HepG2 (cell line): ENCODE data around the gene EFNA3.

Experiments
- ARNT ChIP-seq: fragments of 450-650 bp; IDR thresholded peaks from 2 replicates; pipeline ENCODE4 v1.6.1; 2017
- DPF2 ChIP-seq: sonication (generic); formaldehyde crosslinking; IDR thresholded peaks from 2 replicates; pipeline ENCODE4 v1.4.0; 2020; ENCODE audit warnings: mild to moderate bottlenecking, low read depth, missing genetic modification reagents, borderline replicate concordance
- HDAC6 ChIP-seq: fragments of 200-600 bp; sonication (generic); IDR thresholded peaks from 2 replicates; pipeline ENCODE4 v1.7.0; 2017; ENCODE audit warnings: mild to moderate bottlenecking, antibody characterized with exemption, low read length, low read depth
- YY1 ChIP-seq: IDR thresholded peaks from 2 replicates; pipeline ENCODE4 v1.6.1; 2011; ENCODE audit warnings: low read length, low read depth, moderate library complexity, mild to moderate bottlenecking; ENCODE audit not compliant: insufficient read depth, insufficient replicate concordance
- ZNF383 ChIP-seq: sonication (generic); formaldehyde crosslinking; IDR thresholded peaks from 2 replicates; pipeline ENCODE4 v1.4.0; 2020; ENCODE audit warnings: missing genetic modification reagents, mild to moderate bottlenecking, borderline replicate concordance
- TF ChIP-seq, protein P1 (sequence below): sonication (generic); formaldehyde crosslinking; IDR thresholded peaks from 2 replicates; pipeline ENCODE4 v1.8.1; 2022; ENCODE audit warnings: low read depth, mild to moderate bottlenecking, missing genetic modification reagents

DNA sequence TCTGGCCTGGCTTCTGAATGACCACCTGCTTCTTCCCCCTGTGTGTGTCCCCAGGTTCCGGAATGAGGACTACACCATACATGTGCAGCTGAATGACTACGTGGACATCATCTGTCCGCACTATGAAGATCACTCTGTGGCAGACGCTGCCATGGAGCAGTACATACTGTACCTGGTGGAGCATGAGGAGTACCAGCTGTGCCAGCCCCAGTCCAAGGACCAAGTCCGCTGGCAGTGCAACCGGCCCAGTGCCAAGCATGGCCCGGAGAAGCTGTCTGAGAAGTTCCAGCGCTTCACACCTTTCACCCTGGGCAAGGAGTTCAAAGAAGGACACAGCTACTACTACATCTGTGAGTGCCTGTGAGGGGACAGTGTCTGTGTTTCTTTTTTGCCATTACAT lies 52.6 kb downstream of the EFNA3 start:
- TF ChIP-seq DPF2 (CRISPR knock-in tag) (no peak), YY1 (no peak), HDAC6 (no peak), ARNT (no peak), ZNF383 (CRISPR knock-in tag) (no peak)
- TF ChIP-seq, protein P1, sequence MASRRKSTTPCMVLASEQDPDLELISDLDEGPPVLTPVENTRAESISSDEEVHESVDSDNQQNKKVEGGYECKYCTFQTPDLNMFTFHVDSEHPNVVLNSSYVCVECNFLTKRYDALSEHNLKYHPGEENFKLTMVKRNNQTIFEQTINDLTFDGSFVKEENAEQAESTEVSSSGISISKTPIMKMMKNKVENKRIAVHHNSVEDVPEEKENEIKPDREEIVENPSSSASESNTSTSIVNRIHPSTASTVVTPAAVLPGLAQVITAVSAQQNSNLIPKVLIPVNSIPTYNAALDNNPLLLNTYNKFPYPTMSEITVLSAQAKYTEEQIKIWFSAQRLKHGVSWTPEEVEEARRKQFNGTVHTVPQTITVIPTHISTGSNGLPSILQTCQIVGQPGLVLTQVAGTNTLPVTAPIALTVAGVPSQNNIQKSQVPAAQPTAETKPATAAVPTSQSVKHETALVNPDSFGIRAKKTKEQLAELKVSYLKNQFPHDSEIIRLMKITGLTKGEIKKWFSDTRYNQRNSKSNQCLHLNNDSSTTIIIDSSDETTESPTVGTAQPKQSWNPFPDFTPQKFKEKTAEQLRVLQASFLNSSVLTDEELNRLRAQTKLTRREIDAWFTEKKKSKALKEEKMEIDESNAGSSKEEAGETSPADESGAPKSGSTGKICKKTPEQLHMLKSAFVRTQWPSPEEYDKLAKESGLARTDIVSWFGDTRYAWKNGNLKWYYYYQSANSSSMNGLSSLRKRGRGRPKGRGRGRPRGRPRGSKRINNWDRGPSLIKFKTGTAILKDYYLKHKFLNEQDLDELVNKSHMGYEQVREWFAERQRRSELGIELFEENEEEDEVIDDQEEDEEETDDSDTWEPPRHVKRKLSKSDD (CRISPR knock-in tag): no peak
